Suppressor macrophage (primary cell): ENCODE data around the gene KDM4B.
A peak's percentile ranks its signal among the peaks of the same experiment; 100 is the strongest.
"Not testable (repeated sequence)": the region's sequence is repeated elsewhere in the genome, so short reads cannot be mapped to it uniquely, and the experiment has no call there.

Source experiments
- DNase-seq, 4 experiments: peaks; one replicate each; pipeline ENCODE4 v3.0.0-alpha.2; 2020 to 2022

Gene KDM4B

GRCh38 chr19:5183616-5184015 lies 214.7 kb downstream of the KDM4B start:
- no peak for DNase-seq

DNA sequence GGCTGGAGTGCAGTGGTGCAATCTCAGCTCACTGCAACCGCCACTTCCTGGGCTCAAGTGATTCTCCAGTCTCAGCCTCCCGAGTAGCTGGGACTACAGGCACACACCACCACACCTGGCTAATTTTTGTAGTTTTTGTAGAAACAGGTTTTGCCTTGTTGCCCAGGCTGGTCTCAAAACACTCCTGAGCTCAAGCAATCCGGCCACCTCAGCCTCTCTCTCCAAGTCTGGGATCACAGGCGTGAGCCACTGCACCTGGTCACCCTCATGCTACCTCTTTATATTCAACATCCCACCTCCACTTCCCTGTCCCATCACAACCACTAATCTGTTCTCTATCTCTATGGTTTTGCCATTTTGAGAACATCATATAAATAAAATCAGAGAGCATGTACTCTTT lies 216.0 kb downstream of the KDM4B start:
- no peak for DNase-seq

DNA sequence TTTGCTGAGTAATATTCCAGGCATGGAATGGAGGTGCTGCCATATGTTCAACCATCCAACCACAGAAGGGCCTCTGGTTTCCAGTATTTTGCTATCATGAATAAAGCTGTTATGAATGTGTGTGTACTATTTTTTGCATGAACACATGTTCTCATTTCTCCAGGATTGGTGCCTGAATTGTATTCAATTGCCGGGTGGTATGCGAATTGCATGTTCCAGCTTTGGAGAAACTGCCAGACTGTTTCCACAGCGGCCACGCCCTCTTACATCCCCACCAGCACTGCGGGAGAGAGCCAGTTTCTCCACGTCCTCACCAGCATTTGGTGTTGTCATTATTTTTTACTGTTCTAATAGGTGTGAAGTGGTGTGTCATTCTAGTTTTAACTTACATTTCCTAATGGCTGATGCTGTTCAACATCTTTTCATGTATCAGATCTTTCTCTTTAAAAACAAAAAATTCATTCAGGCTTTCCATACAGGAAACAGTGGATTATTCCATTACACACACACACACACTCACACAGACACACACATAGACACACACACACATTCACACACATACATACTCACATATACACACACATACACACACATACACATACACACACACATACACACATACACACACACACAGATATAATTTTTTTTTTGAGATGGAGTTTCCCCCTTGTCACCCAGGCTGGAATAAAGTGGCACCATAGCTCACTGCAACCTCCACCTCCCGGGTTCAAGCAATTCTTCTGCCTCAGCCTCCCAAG lies 217.6 kb downstream of the KDM4B start:
- DNase-seq = no peak

- DNase-seq = peak in 1 of 4 experiments; percentile 9
Measured at GRCh38 chr19:5188548-5189317, 219.8 kb downstream of the KDM4B start.

DNA sequence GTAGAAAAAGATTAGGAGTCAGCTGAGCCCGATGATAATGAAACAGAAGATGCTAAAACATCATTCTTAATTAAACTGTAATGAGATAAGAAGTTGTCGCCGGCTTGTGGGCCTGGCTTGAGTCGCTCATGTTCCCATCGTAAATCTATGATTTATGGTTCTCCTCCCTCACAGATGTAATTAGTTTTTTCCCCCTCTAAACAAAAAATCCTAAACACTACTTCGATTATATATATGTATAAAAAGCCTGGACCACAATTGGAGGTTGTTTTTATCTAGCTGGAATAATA lies 220.3 kb downstream of the KDM4B start:
- no peak for DNase-seq

DNA sequence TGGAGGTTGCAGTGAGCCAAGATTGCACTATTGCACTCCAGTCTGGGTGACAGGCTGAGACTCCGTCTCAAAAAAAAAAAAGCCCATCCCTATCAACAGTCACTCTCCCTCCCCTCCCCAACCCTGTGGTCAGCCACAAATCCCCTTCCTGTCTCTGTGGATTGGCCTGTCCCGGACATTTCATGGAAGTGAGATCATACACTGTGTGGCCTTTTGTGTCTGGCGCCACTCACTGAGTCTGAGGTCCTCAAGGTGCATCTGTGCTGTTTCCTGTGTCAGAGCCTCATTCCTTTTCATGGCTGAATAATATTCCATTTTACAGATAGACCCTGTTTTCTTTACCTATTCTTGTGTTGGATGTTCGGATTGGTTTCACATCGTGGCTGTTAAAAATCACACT lies 222.2 kb downstream of the KDM4B start:
- DNase-seq = no peak

GRCh38 chr19:5192568-5192967 lies 223.7 kb downstream of the KDM4B start:
- no peak for DNase-seq

DNA sequence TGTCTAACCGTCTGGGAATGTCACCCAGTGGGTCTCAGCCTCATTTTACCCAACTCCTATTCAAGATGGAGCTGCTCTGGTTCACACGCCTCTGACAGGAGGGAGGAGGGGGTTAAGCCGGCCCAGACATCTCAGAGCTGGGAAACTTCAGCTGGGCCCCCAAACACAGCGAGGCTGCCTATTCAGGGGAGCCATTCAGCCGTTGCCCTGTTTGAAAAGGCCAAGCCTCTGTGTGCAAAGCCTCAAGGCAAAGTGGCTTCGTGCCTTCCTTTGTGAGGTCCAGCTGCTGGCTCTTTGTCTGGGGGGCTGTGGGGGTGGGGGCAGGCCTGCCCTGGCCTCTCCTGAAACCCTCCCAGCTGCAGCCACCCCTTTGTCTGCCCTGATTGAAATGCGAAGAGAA lies 224.3 kb downstream of the KDM4B start:
- DNase-seq = no peak

- no peak for DNase-seq
Measured at GRCh38 chr19:5194641-5195040, 225.7 kb downstream of the KDM4B start.

DNA sequence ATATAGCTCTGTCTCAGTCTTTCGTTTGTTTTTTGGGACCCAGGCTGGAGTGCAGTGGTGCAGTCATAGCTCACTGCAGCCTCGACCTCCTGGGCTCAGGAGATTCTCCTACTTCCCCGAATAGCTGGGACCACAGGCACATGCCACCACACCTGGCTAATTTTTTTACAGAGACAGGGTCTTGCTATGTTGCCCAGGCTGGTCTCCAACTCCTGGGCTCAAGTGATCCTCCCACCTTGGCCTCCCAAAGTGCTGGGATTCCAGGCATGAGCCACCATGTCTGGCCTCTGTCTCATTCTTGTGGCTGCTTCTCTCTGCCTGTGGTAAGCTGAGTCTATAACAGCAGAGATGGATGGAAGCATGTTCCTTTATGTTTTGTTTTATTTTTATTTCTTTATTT lies 226.7 kb downstream of the KDM4B start:
- not testable (repeated sequence) for DNase-seq

- DNase-seq = no peak
Measured at GRCh38 chr19:5196832-5197231, 227.9 kb downstream of the KDM4B start.

- DNase-seq = peak in 1 of 4 experiments; percentile 10
Measured at GRCh38 chr19:5200844-5201243, 231.9 kb downstream of the KDM4B start.

- no peak for DNase-seq
Measured at GRCh38 chr19:5202553-5202952, 233.6 kb downstream of the KDM4B start.
